Body of pancreas (tissue), 4 donors: ENCODE data around the gene SUCO. TPM values are rescaled to one million over a fixed set of nuclear protein-coding genes. Genes with fewer than 3 reads are reported as not detected.

Source experiments
- ATAC-seq: fragments of 150-250 bp; one replicate; pipeline ENCODE4 v1.9.1; 2016
- DNase-seq, 4 donors: peaks; one replicate each; pipeline ENCODE4 v3.0.0-alpha.2; 2019
- H3K27ac ChIP-seq, 4 donors: fragments of 200-600 bp; sonication (generic); 1 replicate in 3 of 4; 2 replicates in 1 of 4; pipeline versions ENCODE4 v1.5.1 to v1.6.1; 2016 to 2019; ENCODE audit warnings: mild to moderate bottlenecking in 1 of 4, mixed read lengths in 1 of 4, moderate library complexity in 1 of 4
- H3K27me3 ChIP-seq, 2 donors: fragments of 200-600 bp; sonication (generic); one replicate each; pipeline ENCODE4 v1.6.0; 2016; ENCODE audit warnings: mild to moderate bottlenecking in 1 of 2
- H3K36me3 ChIP-seq, 2 donors: fragments of 200-600 bp; sonication (generic); replicated peaks in 1 of 2; 2 replicates each; pipeline ENCODE4 v1.5.1; 2016; ENCODE audit warnings: low read depth in 2 of 2; ENCODE audit not compliant: insufficient read depth in 1 of 2
- H3K4me1 ChIP-seq: fragments of 200-600 bp; sonication (generic); one replicate; pipeline ENCODE4 v1.6.0; 2016
- H3K4me3 ChIP-seq, 2 donors: fragments of 200-600 bp; sonication (generic); 1 replicate in 1 of 2; 2 replicates in 1 of 2; pipeline ENCODE4 v1.5.1; 2016 to 2019
- H3K9me3 ChIP-seq, 3 donors: fragments of 200-600 bp; sonication (generic); 1 replicate in 2 of 3; 2 replicates in 1 of 3; pipeline ENCODE4 v1.5.1; 2016
- POLR2A ChIP-seq, 3 donors: fragments of 450-650 bp; IDR thresholded peaks; one replicate each; pipeline ENCODE4 v1.6.1; 2016; ENCODE audit warnings: antibody characterized with exemption in 3 of 3, mild to moderate bottlenecking in 2 of 3
- WGBS, 2 donors: methylation state at CpG; one replicate each; pipeline ENCODE4 v1.1.5; 2017; 5-methylcytosine and 5-hydroxymethylcytosine counted together
- intact Hi-C: fragments of 100-400 bp; cut with DNase I; formaldehyde crosslinking; loops from one replicate; pipeline ENCODE4 v1.15.1; 2023
- total RNA-seq, 2 donors: library from RNA; depleted of rRNA; stranded (reverse); fragments of >200 nt; gene quantifications; one replicate each; pipeline ENCODE4 v1.1.0, GENCODE V29; 2016
- TF ChIP-seq, protein P1 (sequence below), 7 experiments: fragments of 450-650 bp in 4 of 7; fragments of 200-600 bp in 3 of 7; sonication (generic) in 3 of 7; IDR thresholded peaks; one replicate each; pipeline ENCODE4 v1.5.1; 2016 to 2019; ENCODE audit warnings: antibody characterized with exemption in 7 of 7

The SUCO gene
- total RNA-seq, 2 donors from 2014 or later: 61.0 to 68.6 TPM

DNA sequence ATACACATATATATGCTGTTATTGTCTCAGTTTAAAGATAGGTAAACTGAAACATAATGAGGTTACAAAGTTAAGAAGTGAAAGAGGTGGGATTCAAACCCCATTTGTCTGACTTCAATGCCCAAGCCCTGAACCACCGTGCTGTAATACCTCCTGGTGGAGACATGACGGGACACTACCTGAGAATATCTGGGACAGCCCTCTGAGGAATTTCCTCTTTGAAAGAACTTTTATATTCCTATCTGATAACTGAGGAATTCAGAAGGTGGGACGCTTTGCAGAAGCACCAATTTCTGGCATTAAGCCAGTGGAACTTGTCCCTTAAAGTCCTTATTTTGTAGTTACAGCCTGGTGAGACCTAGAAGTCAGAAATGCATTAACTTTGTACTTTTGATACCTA, 93.9 kb downstream of the SUCO start:
- Histone ChIP-seq H3K27ac (no peak overlapping the region), H3K4me3 (no peak overlapping the region), H3K27me3 (no peaks in the 10 kb centered on the region), H3K9me3 (no peaks in the 10 kb centered on the region), H3K4me1 (no peaks in the 10 kb centered on the region), H3K36me3 (no peaks in the 10 kb centered on the region)
- intact Hi-C loops: no loop called here
- no peak for ATAC-seq
- 37 to 45% methylated on average over 3 of the region's 3 CpGs for WGBS, 2 donors
- TF ChIP-seq POLR2A (IDR thresholded peaks at IDR 0.05): no peak
- TF ChIP-seq, protein P1, sequence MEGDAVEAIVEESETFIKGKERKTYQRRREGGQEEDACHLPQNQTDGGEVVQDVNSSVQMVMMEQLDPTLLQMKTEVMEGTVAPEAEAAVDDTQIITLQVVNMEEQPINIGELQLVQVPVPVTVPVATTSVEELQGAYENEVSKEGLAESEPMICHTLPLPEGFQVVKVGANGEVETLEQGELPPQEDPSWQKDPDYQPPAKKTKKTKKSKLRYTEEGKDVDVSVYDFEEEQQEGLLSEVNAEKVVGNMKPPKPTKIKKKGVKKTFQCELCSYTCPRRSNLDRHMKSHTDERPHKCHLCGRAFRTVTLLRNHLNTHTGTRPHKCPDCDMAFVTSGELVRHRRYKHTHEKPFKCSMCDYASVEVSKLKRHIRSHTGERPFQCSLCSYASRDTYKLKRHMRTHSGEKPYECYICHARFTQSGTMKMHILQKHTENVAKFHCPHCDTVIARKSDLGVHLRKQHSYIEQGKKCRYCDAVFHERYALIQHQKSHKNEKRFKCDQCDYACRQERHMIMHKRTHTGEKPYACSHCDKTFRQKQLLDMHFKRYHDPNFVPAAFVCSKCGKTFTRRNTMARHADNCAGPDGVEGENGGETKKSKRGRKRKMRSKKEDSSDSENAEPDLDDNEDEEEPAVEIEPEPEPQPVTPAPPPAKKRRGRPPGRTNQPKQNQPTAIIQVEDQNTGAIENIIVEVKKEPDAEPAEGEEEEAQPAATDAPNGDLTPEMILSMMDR (IDR thresholded peaks at IDR 0.05): no peak
- no peak for DNase-seq

GRCh38 chr1:172627702-172628101, 94.8 kb downstream of the SUCO start:
- no peak for ATAC-seq
- no peak for TF ChIP-seq POLR2A (IDR thresholded peaks at IDR 0.05)
- TF ChIP-seq, protein P1 (IDR thresholded peaks at IDR 0.05): no peak
- intact Hi-C loops: no loop called here

GRCh38 chr1:172628401-172628800, 95.5 kb downstream of the SUCO start:
- DNase-seq (no peak), ATAC-seq (no peak)
- 88 to 90% methylated on average over 4 of the region's 4 CpGs for WGBS, 2 donors
- Histone ChIP-seq H3K36me3 (no peaks in the 10 kb centered on the region), H3K4me3 (no peak overlapping the region), H3K27ac (no peak overlapping the region), H3K4me1 (no peaks in the 10 kb centered on the region), H3K9me3 (no peaks in the 10 kb centered on the region), H3K27me3 (no peaks in the 10 kb centered on the region)
- intact Hi-C loops: no loop called here
- TF ChIP-seq, protein P1 (IDR thresholded peaks at IDR 0.05): no peak
- TF ChIP-seq POLR2A (IDR thresholded peaks at IDR 0.05): no peak

More at GRCh38 chr1:172627702-172628101, 94.8 kb downstream of the SUCO start:
- Histone ChIP-seq H3K4me3 (no peak overlapping the region), H3K36me3 (no peaks in the 10 kb centered on the region), H3K27me3 (no peaks in the 10 kb centered on the region), H3K27ac (no peak overlapping the region), H3K9me3 (no peaks in the 10 kb centered on the region), H3K4me1 (no peaks in the 10 kb centered on the region)
- DNase-seq: no peak
- WGBS, 2 donors: 60 to 78% methylated on average over 3 of the region's 3 CpGs

DNA sequence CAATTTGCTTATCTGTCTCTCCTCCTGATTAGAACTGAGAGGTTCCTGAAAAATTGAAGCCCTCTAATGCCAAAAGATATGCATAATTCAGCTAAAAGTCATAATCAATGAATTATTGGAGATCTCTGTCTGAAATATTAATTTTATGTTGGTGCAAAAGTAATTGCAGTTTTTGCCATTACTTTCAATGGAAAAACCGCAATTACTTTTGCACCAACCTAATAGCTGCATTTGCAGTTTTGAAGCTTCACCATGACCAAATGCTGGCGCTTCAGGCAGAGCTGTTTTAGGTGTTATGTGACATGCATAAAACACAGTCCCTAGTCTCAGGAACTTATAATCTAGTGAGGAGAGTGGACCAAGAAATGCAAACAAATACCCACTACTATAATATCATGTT, 96.2 kb downstream of the SUCO start:
- no peak for TF ChIP-seq POLR2A (IDR thresholded peaks at IDR 0.05)
- TF ChIP-seq, protein P1 (IDR thresholded peaks at IDR 0.05): no peak
- Histone ChIP-seq H3K27me3 (no peaks in the 10 kb centered on the region), H3K9me3 (no peaks in the 10 kb centered on the region), H3K27ac (no peak overlapping the region), H3K4me1 (no peaks in the 10 kb centered on the region), H3K4me3 (no peak overlapping the region), H3K36me3 (no peaks in the 10 kb centered on the region)
- DNase-seq (no peak), ATAC-seq (no peak)
- WGBS, 2 donors: 85 to 93% methylated on average over 2 of the region's 2 CpGs
- intact Hi-C loops: no loop called here

- 88 to 89% methylated on average over 2 of the region's 2 CpGs for WGBS, 2 donors
- TF ChIP-seq POLR2A (IDR thresholded peaks at IDR 0.05): no peak
- TF ChIP-seq, protein P1 (IDR thresholded peaks at IDR 0.05): no peak
- Histone ChIP-seq H3K27me3 (no peaks in the 10 kb centered on the region), H3K4me3 (no peak overlapping the region), H3K36me3 (no peaks in the 10 kb centered on the region), H3K9me3 (no peaks in the 10 kb centered on the region), H3K4me1 (no peaks in the 10 kb centered on the region), H3K27ac (no peak overlapping the region)
- no peak for DNase-seq
- intact Hi-C loops: no loop called here
- no peak for ATAC-seq
Observed at GRCh38 chr1:172629638-172630037, 96.7 kb downstream of the SUCO start.
